ES-I3 (cell line): ENCODE data around the gene SEZ6L.
A peak's percentile ranks its signal among the peaks of the same experiment; 100 is the strongest.

Experiments used
- H3K36me3 ChIP-seq: 2 replicates; pipeline ENCODE4 v1.6.1; 2013; ENCODE audit warnings: mild to moderate bottlenecking, low read length, control low read depth, moderate library complexity; ENCODE audit not compliant: insufficient read depth
- H3K4me1 ChIP-seq: 2 replicates; pipeline ENCODE4 v1.6.1; 2013; ENCODE audit warnings: mild to moderate bottlenecking, control low read depth, low read length; ENCODE audit not compliant: insufficient read depth
- H3K9ac ChIP-seq: 2 replicates; pipeline ENCODE4 v1.6.1; 2013; ENCODE audit warnings: low read depth, mild to moderate bottlenecking, low read length, moderate library complexity
- H3K9me3 ChIP-seq: 2 replicates; pipeline ENCODE4 v1.6.1; 2013; ENCODE audit warnings: mild to moderate bottlenecking, low read length, moderate library complexity; ENCODE audit not compliant: control insufficient read depth, insufficient read depth

The SEZ6L gene

GRCh38 chr22:26364066-26365015 is 195.1 kb downstream of the SEZ6L start:
- Histone ChIP-seq H3K9me3 (no peaks in the 10 kb centered on the region), H3K9ac (no peak overlapping the region), H3K36me3 (no peaks in the 10 kb centered on the region), H3K4me1 (no peaks in the 10 kb centered on the region)

- H3K4me1 ChIP-seq = no peaks in the 10 kb centered on the region
- no peak overlapping the region for H3K9ac ChIP-seq
These were observed 198.4 kb downstream of the SEZ6L start for GRCh38 chr22:26367402-26368245.

GRCh38 chr22:26372890-26373289 is 203.6 kb downstream of the SEZ6L start:
- Histone ChIP-seq H3K36me3 (no peaks in the 10 kb centered on the region), H3K9ac (no peak overlapping the region), H3K4me1 (peaks cover 4% of the 10 kb centered on the region; the same call in 1 of the 2 replicates), H3K9me3 (no peaks in the 10 kb centered on the region)

More at GRCh38 chr22:26367402-26368245, 198.4 kb downstream of the SEZ6L start:
- Histone ChIP-seq H3K9me3 (no peaks in the 10 kb centered on the region), H3K36me3 (no peaks in the 10 kb centered on the region)

GRCh38 chr22:26374391-26375026 is 205.2 kb downstream of the SEZ6L start:
- H3K36me3 ChIP-seq = no peaks in the 10 kb centered on the region

GRCh38 chr22:26377170-26377830 is 208.0 kb downstream of the SEZ6L start:
- Histone ChIP-seq H3K4me1 (peaks cover 4% of the 10 kb centered on the region; the same call in 1 of the 2 replicates), H3K9ac (peak overlapping the region; percentile 30; the same call in 1 of the 2 replicates), H3K36me3 (no peaks in the 10 kb centered on the region), H3K9me3 (no peaks in the 10 kb centered on the region)

More at GRCh38 chr22:26374391-26375026, 205.2 kb downstream of the SEZ6L start:
- Histone ChIP-seq H3K9ac (no peak overlapping the region), H3K4me1 (peaks cover 4% of the 10 kb centered on the region; the same call in 1 of the 2 replicates), H3K9me3 (no peaks in the 10 kb centered on the region)

- peaks cover 2% of the 10 kb centered on the region; the same call in 1 of the 2 replicates for H3K4me1 ChIP-seq
- H3K36me3 ChIP-seq = no peaks in the 10 kb centered on the region
These were observed 211.0 kb downstream of the SEZ6L start for GRCh38 chr22:26380072-26380830.

GRCh38 chr22:26382782-26383181 is 213.5 kb downstream of the SEZ6L start:
- Histone ChIP-seq H3K9ac (no peak overlapping the region), H3K4me1 (no peaks in the 10 kb centered on the region; the same call in 1 of the 2 replicates), H3K9me3 (no peaks in the 10 kb centered on the region), H3K36me3 (no peaks in the 10 kb centered on the region)

More at GRCh38 chr22:26380072-26380830, 211.0 kb downstream of the SEZ6L start:
- Histone ChIP-seq H3K9ac (no peak overlapping the region), H3K9me3 (no peaks in the 10 kb centered on the region)

- Histone ChIP-seq H3K36me3 (no peaks in the 10 kb centered on the region), H3K9me3 (no peaks in the 10 kb centered on the region), H3K4me1 (no peaks in the 10 kb centered on the region; the same call in 1 of the 2 replicates), H3K9ac (no peak overlapping the region)
These were observed 214.8 kb downstream of the SEZ6L start for GRCh38 chr22:26383968-26384556.

- no peaks in the 10 kb centered on the region for H3K36me3 ChIP-seq
- H3K9me3 ChIP-seq = no peaks in the 10 kb centered on the region
- H3K4me1 ChIP-seq = no peaks in the 10 kb centered on the region; the same call in 1 of the 2 replicates
- no peak overlapping the region for H3K9ac ChIP-seq
These were observed 215.9 kb downstream of the SEZ6L start for GRCh38 chr22:26385164-26385563.

- Histone ChIP-seq H3K9me3 (no peaks in the 10 kb centered on the region), H3K36me3 (no peaks in the 10 kb centered on the region)
These were observed 219.9 kb downstream of the SEZ6L start for GRCh38 chr22:26389125-26389524.

GRCh38 chr22:26391091-26391490 is 221.8 kb downstream of the SEZ6L start:
- H3K4me1 ChIP-seq = peaks cover 3% of the 10 kb centered on the region
- H3K36me3 ChIP-seq = no peaks in the 10 kb centered on the region
- no peak overlapping the region for H3K9ac ChIP-seq
- no peaks in the 10 kb centered on the region for H3K9me3 ChIP-seq

More at GRCh38 chr22:26389125-26389524, 219.9 kb downstream of the SEZ6L start:
- no peaks in the 10 kb centered on the region; the same call in 1 of the 2 replicates for H3K4me1 ChIP-seq
- no peak overlapping the region for H3K9ac ChIP-seq

GRCh38 chr22:26391623-26392022 is 222.4 kb downstream of the SEZ6L start:
- Histone ChIP-seq H3K4me1 (peaks cover 3% of the 10 kb centered on the region), H3K36me3 (no peaks in the 10 kb centered on the region), H3K9me3 (no peaks in the 10 kb centered on the region), H3K9ac (no peak overlapping the region)

GRCh38 chr22:26393929-26394328 is 224.7 kb downstream of the SEZ6L start:
- no peaks in the 10 kb centered on the region for H3K9me3 ChIP-seq
- H3K9ac ChIP-seq = no peak overlapping the region
- peaks cover 3% of the 10 kb centered on the region for H3K4me1 ChIP-seq
- no peaks in the 10 kb centered on the region for H3K36me3 ChIP-seq
